Measurements from ENCODE around the gene SF1.

GRCh38 chr11:64726211-64726641, 52.1 kb downstream of the SF1 start:
- no peak for TF ChIP-seq TAF1 (IDR thresholded peaks at IDR 0.05; ENCODE audit: low read depth, low read length)
- TF ChIP-seq CTCF (IDR thresholded peaks at IDR 0.05; ENCODE audit: control extremely low read depth in 1 of 3, insufficient read depth in 1 of 3, low read depth in 1 of 3, low read length in 3 of 3), result no peak
- no peak for TF ChIP-seq CREB1 (IDR thresholded peaks at IDR 0.05)
- TF ChIP-seq CHD7 (IDR thresholded peaks at IDR 0.05; ENCODE audit: insufficient replicate concordance, low read length), result no peak
- no peak for TF ChIP-seq POLR2AphosphoS5 (IDR thresholded peaks at IDR 0.05; ENCODE audit: low read depth, low read length)
- no peak for TF ChIP-seq USF2 (IDR thresholded peaks at IDR 0.05; ENCODE audit: low read length)
- TF ChIP-seq GABPA (IDR thresholded peaks at IDR 0.05; ENCODE audit: borderline replicate concordance, insufficient read depth, low read length), result no peak

Measured in H1 (cell line).